Astrocyte of the cerebellum (primary cell): ENCODE results near the gene RCBTB1.

Source experiments
- DNase-seq: peaks from one replicate; pipeline ENCODE4 v3.0.0-alpha.2; 2011; ENCODE audit warnings: low read depth
- H3K4me3 ChIP-seq: 2 replicates; pipeline ENCODE4 v1.5.1; 2011; ENCODE audit warnings: mild to moderate bottlenecking, low read depth, low read length, moderate library complexity
- CTCF ChIP-seq: IDR thresholded peaks from 2 replicates; pipeline ENCODE4 v1.5.1; 2012; ENCODE audit warnings: low read length, low read depth, moderate library complexity, mild to moderate bottlenecking; ENCODE audit errors: missing control alignments
- in situ Hi-C: cut with HindIII; loops from 2 replicates; pipeline ENCODE4 v1.10.0; 2017; ENCODE audit warnings: low sequenced_read_pairs

RCBTB1 gene

GRCh38 chr13:49587311-49587847 lies 2.0 kb upstream of the RCBTB1 start:
- no peak for TF ChIP-seq CTCF
- in situ Hi-C loops = no loop called here
- DNase-seq = no peak
- no peak overlapping the region for H3K4me3 ChIP-seq

- in situ Hi-C loops = no loop called here
- no peak overlapping the region for H3K4me3 ChIP-seq
- no peak for DNase-seq
- no peak for TF ChIP-seq CTCF
Measured at GRCh38 chr13:49586717-49587116, 1.4 kb upstream of the RCBTB1 start.

- no peak for DNase-seq
- TF ChIP-seq CTCF = no peak
- peak overlapping the region; percentile 86 for H3K4me3 ChIP-seq
- in situ Hi-C loops = no loop called here
Measured at GRCh38 chr13:49584771-49585182, 581 bp downstream of the RCBTB1 start.

GRCh38 chr13:49580980-49581680 lies 4.2 kb downstream of the RCBTB1 start:
- no peak for TF ChIP-seq CTCF
- in situ Hi-C loops = no loop called here
- DNase-seq = no peak
- H3K4me3 ChIP-seq = no peak overlapping the region

- no peak for TF ChIP-seq CTCF
- H3K4me3 ChIP-seq = no peak overlapping the region
- in situ Hi-C loops = no loop called here
Measured at GRCh38 chr13:49579501-49579900, 5.9 kb downstream of the RCBTB1 start.

GRCh38 chr13:49571299-49572240 lies 13.8 kb downstream of the RCBTB1 start:
- TF ChIP-seq CTCF = no peak
- in situ Hi-C loops = no loop called here
- no peak overlapping the region for H3K4me3 ChIP-seq
- no peak for DNase-seq

More at GRCh38 chr13:49579501-49579900, 5.9 kb downstream of the RCBTB1 start:
- no peak for DNase-seq
